Forelimb muscle (tissue), 1 donor: ENCODE measurements around the gene AKAP13. TPM values are rescaled to one million over a fixed set of nuclear protein-coding genes. Genes with fewer than 3 reads are reported as not detected.
"Not testable (repeated sequence)": the region's sequence is repeated elsewhere in the genome, so short reads cannot be mapped to it uniquely, and the experiment has no call there.

ENCODE experiments used
- DNase-seq: peaks from one replicate; pipeline ENCODE4 v3.0.0-alpha.2; 2013; ENCODE audit warnings: low read depth
- polyA plus RNA-seq: library from polyadenylated mRNA; unstranded; fragments of 120-200 nt; gene quantifications from one replicate; pipeline ENCODE4 v1.2.1, GENCODE V29; 2013; ENCODE audit not compliant: insufficient read length

AKAP13 gene
- polyA plus RNA-seq, 1 donor: 61.1 TPM

DNA sequence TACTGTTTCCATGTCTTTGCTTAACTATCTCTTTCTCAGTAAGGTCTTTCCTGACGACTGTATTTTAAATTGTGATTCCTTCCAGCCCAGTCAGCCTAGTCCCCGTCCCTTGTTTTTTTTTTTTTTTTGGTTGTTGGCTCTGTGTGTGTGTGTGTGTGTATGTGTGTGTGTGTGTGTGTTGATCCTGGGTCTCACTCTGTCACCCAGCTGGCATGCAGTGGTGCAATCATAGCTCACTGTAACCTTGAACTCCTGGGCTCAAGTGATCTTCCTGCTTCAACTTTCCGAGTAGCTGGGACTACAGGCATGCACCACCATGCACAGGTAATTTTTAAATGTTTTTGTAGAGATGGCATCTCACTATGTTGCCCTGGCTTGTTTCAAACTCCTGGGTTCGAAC is 31.3 kb upstream of the AKAP13 start:
- not testable (repeated sequence) for DNase-seq

GRCh38 chr15:85350395-85350794 is 30.0 kb upstream of the AKAP13 start:
- DNase-seq: no peak

GRCh38 chr15:85351501-85351900 is 28.9 kb upstream of the AKAP13 start:
- not testable (repeated sequence) for DNase-seq

GRCh38 chr15:85351965-85352364 is 28.4 kb upstream of the AKAP13 start:
- no peak for DNase-seq

- DNase-seq: no peak
These were observed 26.9 kb upstream of the AKAP13 start for GRCh38 chr15:85353516-85353915.

DNA sequence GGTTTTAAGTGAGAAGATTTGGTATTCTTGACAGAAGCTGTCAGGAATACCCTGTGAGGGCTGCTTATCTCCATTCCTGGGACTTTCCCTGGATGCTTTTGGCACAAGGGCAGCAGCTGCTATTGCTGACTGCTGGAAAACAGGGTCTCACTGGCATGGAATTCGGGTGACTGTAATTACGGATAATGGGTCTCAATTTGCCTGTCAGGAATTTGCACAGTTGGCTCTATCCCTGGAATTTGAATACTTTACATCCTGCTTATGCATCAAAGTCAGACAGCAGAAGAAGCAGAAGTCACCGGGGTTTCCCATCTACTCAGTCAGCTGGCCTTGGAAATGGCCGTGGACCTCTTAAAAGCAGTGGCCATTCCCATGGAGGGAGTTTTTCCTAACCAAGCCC is 25.9 kb upstream of the AKAP13 start:
- DNase-seq: no peak

DNA sequence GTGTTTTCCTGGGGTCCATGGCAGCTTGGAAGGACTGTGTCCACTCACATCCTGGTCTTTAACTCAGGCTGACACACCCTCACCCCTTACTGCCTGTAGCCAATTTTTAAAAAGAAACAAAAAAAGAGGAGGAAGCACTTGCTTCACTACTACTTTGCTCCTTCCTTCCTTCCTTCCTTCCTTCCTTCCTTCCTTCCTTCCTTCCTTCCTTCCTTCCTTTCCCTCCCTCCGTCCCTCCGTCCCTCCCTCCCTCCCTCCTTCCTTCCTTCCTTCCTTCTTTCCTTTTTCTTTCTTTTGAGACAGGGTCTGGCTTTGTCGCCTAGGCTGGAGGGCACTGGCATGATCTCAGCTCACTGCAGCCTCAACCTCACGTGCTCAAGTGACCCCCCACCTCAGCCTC is 25.5 kb upstream of the AKAP13 start:
- no peak for DNase-seq

DNA sequence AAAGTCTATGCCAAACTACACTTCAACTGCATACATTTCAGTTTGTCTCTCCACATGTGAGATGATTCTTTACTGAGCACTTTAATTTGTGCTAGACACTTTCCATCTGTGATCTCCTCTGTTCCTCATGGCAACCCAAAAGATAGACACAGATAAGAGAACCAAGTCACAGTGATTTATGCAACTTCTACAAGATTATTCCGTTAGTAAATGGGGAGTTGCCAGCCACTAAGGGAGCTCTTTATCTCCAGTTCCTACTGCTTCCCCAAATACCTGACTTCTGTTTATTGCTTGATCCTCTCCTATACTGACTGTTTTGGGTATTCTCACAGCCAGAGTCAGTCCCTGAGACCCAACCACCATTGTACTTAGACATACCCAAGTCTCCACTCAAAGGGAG is 24.1 kb upstream of the AKAP13 start:
- DNase-seq: no peak

- DNase-seq: no peak
These were observed 19.1 kb upstream of the AKAP13 start for GRCh38 chr15:85361323-85361722.

DNA sequence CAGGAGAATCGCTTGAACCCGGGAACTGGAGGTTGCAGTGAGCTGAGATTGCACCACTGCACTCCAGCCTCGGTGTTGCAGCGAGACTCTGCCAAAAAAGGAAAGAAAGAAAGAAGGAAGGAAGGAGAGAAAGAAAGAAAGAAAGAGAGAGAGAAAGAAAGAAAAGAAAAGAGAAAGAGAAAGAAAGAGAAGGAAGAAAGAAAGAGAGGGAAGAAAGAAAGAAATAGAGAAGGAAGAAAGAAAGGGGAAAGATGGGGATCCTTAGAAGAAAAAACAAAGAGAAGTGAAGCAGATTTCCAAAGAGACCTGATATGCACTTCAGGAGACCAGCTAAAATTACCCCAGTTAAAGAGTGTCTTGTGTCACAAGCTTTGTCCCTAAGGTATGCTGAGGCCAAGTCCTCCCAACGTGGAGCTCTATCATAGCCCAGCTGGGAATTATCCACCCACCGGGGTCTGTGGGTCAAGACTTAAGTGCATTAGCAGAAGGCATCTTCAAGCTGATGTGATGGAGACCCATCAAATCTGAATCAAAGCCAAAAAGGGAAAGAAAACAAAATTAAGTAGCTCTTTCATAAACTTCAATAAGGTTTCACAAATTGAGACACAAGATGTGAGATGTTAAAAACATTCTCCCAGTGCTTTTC is 17.8 kb upstream of the AKAP13 start:
- DNase-seq: no peak

DNA sequence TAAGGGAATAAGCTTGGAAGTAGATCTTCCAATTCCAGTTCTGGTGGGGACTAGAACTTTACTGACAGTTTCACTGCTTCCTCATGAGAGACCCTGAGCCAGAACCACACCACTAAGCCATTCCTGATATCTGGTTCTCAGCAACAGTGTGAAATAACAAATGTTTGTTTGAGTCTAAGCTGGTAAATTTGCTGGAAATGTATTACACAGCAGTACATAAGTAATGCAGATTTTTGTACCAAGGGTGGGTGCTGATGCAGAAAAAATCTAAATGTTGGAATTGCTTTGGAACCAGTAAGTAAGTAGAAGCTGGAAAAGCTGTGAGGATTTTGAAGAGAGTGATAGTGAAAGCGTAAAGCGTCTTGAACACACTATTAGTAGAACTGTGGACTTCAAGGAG is 14.4 kb upstream of the AKAP13 start:
- no peak for DNase-seq

DNA sequence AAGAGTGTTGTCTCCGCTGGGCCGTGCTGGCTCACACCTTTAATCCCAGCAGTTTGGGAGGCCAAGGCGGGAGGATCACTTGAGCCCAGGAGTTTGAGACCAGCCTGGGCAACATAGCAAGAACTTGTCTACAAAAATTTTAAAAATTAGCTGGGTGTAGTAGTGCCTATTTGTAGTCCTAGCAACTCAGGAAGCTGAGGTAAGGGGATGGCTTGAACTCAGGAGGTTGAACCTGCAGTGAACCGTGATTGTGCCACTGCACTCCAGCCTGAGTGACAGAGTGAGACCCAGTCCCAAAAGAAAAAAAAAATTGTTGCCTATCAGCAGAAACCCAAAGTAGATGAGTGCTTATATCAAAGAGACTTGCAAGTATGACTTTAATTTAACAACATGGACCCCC is 12.7 kb upstream of the AKAP13 start:
- DNase-seq: no peak

GRCh38 chr15:85374831-85375230 is 5.6 kb upstream of the AKAP13 start:
- no peak for DNase-seq

- DNase-seq: no peak
These were observed 3.1 kb upstream of the AKAP13 start for GRCh38 chr15:85377269-85377668.

GRCh38 chr15:85377986-85378385 is 2.4 kb upstream of the AKAP13 start:
- DNase-seq: no peak

DNA sequence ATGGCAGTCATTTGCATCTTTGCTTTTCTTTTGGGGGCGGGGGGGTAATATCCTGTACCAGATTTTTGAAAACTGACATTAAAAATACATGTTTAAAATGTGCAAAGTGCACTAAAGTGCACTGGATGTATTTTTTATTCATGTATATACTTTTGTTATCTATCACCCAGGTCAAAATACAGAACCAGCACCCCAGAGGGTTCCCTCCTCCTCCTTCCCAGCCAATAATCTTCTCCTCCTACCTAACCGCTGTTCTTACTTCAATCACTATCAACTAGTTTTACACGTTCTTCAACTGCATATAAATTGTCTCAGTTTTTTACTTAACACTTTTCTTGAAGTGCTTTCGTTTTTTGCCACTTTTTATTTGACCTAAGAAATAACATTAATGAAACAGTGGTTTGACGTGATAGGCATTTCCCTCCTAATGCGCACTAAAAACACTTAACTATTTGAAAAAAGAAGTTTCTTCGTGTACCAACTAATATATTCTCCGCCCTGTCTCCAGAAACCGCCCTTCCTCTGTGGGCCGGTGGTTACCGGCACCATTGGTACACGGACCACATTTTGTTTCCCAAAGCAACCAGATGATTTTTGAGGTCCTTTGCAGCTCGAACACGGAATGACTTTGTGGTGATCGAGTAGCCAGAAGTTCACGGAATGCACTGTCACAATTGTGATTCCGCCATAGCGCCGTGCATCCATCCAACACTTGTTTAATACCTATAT is 836 bp upstream of the AKAP13 start:
- DNase-seq: no peak

- DNase-seq: no peak
These were observed 624 bp downstream of the AKAP13 start for GRCh38 chr15:85380812-85381642.

GRCh38 chr15:85381850-85382751 is 1.7 kb downstream of the AKAP13 start:
- DNase-seq: no peak

DNA sequence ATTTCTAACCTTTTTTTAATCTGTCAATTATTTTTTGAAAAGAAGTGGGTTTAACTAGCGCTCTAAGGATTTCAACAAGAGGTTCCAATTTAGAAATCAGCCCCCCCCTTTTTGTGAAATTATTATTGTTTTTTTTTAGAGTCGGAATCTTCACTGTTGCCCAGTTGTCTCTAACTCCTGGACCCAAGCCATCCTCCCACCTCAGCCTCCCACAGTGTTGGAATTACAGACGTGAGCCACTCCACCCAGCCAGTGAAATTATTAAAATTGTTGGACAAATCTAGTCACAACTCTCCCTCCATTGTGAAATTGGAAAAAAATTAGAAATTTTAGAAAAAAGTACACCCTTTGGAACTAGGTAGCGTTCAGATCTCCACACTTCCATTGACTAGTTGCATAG is 2.5 kb downstream of the AKAP13 start:
- no peak for DNase-seq

DNA sequence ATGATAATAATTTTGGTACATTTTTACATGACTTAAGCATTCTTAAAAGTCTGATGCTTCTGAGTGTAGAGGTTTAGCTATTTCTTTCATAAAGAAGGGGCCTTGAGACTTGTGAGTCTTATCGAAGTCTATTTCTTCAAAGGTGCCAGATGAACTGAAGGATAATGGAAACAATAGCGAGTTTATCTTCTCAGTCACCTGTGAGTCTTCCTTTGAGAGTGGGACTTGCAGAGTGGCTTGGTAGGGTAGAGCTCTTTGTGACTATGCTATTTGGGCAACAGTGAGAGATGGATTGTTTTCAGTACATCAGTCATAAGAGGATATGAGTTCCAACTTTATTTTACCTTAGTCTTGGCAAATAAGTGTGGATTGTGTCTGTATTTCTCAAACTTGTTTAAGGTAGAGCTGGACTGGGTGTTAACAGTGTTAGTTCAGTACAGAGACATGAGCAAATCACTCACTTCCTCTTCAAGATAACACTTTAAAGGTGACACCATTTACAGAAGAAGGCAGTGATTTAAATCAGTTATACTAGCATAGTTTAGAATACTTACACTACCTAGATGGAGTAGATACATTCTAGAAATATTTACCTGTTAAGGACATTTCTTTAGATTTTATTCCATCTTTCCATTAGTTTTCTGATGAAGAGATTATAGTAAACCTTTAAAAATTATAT is 3.2 kb downstream of the AKAP13 start:
- DNase-seq: no peak

GRCh38 chr15:85386261-85386660 is 5.9 kb downstream of the AKAP13 start:
- no peak for DNase-seq
